Measurements from ENCODE around the gene PCNX2. TPM values are rescaled to one million over a fixed set of nuclear protein-coding genes. Genes with fewer than 3 reads are reported as not detected.
A peak's percentile ranks its signal among the peaks of the same experiment; 100 is the strongest.

The PCNX2 gene
- total RNA-seq, 1 donor from 2014 or later: 1.3 TPM

- ATAC-seq (no peak), DNase-seq (no peak)
- intact Hi-C loops (cut with micrococcal nuclease): no loop called here
These were observed 256.9 kb downstream of the PCNX2 start for GRCh38 chr1:233038581-233038980.

- DNase-seq: no peak
- intact Hi-C loops (cut with micrococcal nuclease): no loop called here
- no peak for ATAC-seq
These were observed 257.7 kb downstream of the PCNX2 start for GRCh38 chr1:233037843-233038242.

GRCh38 chr1:233034836-233035235 lies 260.7 kb downstream of the PCNX2 start:
- DNase-seq (no peak), ATAC-seq (no peak)
- intact Hi-C loops (cut with micrococcal nuclease): no loop called here

- no peak for DNase-seq
- no peak for ATAC-seq
These were observed 262.2 kb downstream of the PCNX2 start for GRCh38 chr1:233033361-233033760.

GRCh38 chr1:233032916-233033315 lies 262.6 kb downstream of the PCNX2 start:
- DNase-seq: no peak
- no peak for ATAC-seq
- intact Hi-C loops (cut with micrococcal nuclease): no loop called here

More at GRCh38 chr1:233033361-233033760, 262.2 kb downstream of the PCNX2 start:
- intact Hi-C loops (cut with micrococcal nuclease): no loop called here

GRCh38 chr1:233031521-233031920 lies 264.0 kb downstream of the PCNX2 start:
- no peak for DNase-seq
- ATAC-seq: no peak
- intact Hi-C loops (cut with micrococcal nuclease): no loop called here

- intact Hi-C loops (cut with micrococcal nuclease): loop anchor here (5.0 kb wide), 1 partner anchor 390 kb away; no protein-coding TSS in a partner anchor
- ATAC-seq (no peak), DNase-seq (no peak)
These were observed 268.5 kb downstream of the PCNX2 start for GRCh38 chr1:233027046-233027445.

- DNase-seq: no peak
- intact Hi-C loops (cut with micrococcal nuclease): loop anchor here (5.0 kb wide), 1 partner anchor 388 kb away; no protein-coding TSS in a partner anchor
- ATAC-seq: no peak
These were observed 270.0 kb downstream of the PCNX2 start for GRCh38 chr1:233025567-233025966.

- DNase-seq (peak; percentile 52), ATAC-seq (peak; percentile 66)
- intact Hi-C loops (cut with micrococcal nuclease): loop anchor here (5.0 kb wide), 1 partner anchor 388 kb away; no protein-coding TSS in a partner anchor
These were observed 270.4 kb downstream of the PCNX2 start for GRCh38 chr1:233025157-233025556.

- ATAC-seq: no peak
- intact Hi-C loops (cut with micrococcal nuclease): no loop called here
- no peak for DNase-seq
These were observed 271.3 kb downstream of the PCNX2 start for GRCh38 chr1:233024199-233024598.

- ATAC-seq (no peak), DNase-seq (no peak)
- intact Hi-C loops (cut with micrococcal nuclease): no loop called here
These were observed 273.3 kb downstream of the PCNX2 start for GRCh38 chr1:233022246-233022645.

- ATAC-seq (peak; percentile 47), DNase-seq (no peak)
- intact Hi-C loops (cut with micrococcal nuclease): no loop called here
These were observed 275.1 kb downstream of the PCNX2 start for GRCh38 chr1:233020426-233020825.

GRCh38 chr1:233019778-233020325 lies 275.7 kb downstream of the PCNX2 start:
- intact Hi-C loops (cut with micrococcal nuclease): no loop called here
- peak; percentile 38 for ATAC-seq
- DNase-seq: no peak

- DNase-seq (no peak), ATAC-seq (no peak)
- intact Hi-C loops (cut with micrococcal nuclease): no loop called here
These were observed 276.4 kb downstream of the PCNX2 start for GRCh38 chr1:233019083-233019482.

- DNase-seq (no peak), ATAC-seq (no peak)
- intact Hi-C loops (cut with micrococcal nuclease): loop anchor here (2.0 kb wide), 1 partner anchor 46 kb away; no protein-coding TSS in a partner anchor
These were observed 278.7 kb downstream of the PCNX2 start for GRCh38 chr1:233016798-233017197.

- ATAC-seq: no peak
- intact Hi-C loops (cut with micrococcal nuclease): loop anchor here (2.0 kb wide), 1 partner anchor 45 kb away; no protein-coding TSS in a partner anchor
- DNase-seq: no peak
These were observed 279.6 kb downstream of the PCNX2 start for GRCh38 chr1:233015965-233016364.

- ATAC-seq (no peak), DNase-seq (no peak)
- intact Hi-C loops (cut with micrococcal nuclease): no loop called here
These were observed 283.5 kb downstream of the PCNX2 start for GRCh38 chr1:233012021-233012420.

GRCh38 chr1:233010146-233010545 lies 285.4 kb downstream of the PCNX2 start:
- ATAC-seq: no peak
- intact Hi-C loops (cut with micrococcal nuclease): no loop called here
- no peak for DNase-seq

- ATAC-seq: no peak
- intact Hi-C loops (cut with micrococcal nuclease): no loop called here
- no peak for DNase-seq
These were observed 289.0 kb downstream of the PCNX2 start for GRCh38 chr1:233006541-233006973.

GRCh38 chr1:233006108-233006507 lies 289.4 kb downstream of the PCNX2 start:
- DNase-seq: no peak
- peak; percentile 27 for ATAC-seq
- intact Hi-C loops (cut with micrococcal nuclease): no loop called here

- ATAC-seq (peak; percentile 32), DNase-seq (no peak)
- intact Hi-C loops (cut with micrococcal nuclease): no loop called here
These were observed 289.8 kb downstream of the PCNX2 start for GRCh38 chr1:233005703-233006102.
